Measurements from ENCODE around the gene SCUBE1. TPM values are rescaled to one million over a fixed set of nuclear protein-coding genes. Genes with fewer than 3 reads are reported as not detected.

The SCUBE1 gene
- total and polyA plus RNA-seq, 3 experiments from 2014 or later, result 0.07 to 0.33 TPM; not detected in 1

- Histone ChIP-seq H3K27me3 (ENCODE audit: insufficient read depth, low read length, poor library complexity, severe bottlenecking) (no peaks in the 10 kb centered on the region), H3K36me3 (ENCODE audit: insufficient read depth, low read length) (no peaks in the 10 kb centered on the region), H3K9me3 (ENCODE audit: low read length) (no peaks in the 10 kb centered on the region), H3K4me3 (ENCODE audit: low read length) (no peak overlapping the region), H3K4me1 (ENCODE audit: insufficient read depth, low read length) (no peaks in the 10 kb centered on the region), H3K27ac (ENCODE audit: low read depth, low read length) (no peak overlapping the region)
- peaks cover 8 to 31% of the 10 kb centered on the region in 2 donors for H3K27me3 Mint-ChIP-seq
- no peaks in the 10 kb centered on the region for H3K4me1 Mint-ChIP-seq
- no peak overlapping the region for H3K27ac Mint-ChIP-seq
- no peaks in the 10 kb centered on the region for H3K36me3 Mint-ChIP-seq
- CTCF ChIA-PET, result no interaction called here
- POLR2A ChIA-PET, result no interaction called here
- H3K4me3 Mint-ChIP-seq, result no peak overlapping the region
- H3K9me3 Mint-ChIP-seq, result peaks cover 0 to 2% (median 0%) of the 10 kb centered on the region in 5 donors
- DNase-seq, result no peak
These were observed 144.2 kb downstream of the SCUBE1 start for GRCh38 chr22:43198936-43199335.

GRCh38 chr22:43198126-43198525, 145.0 kb downstream of the SCUBE1 start:
- DNase-seq, result no peak
- H3K27me3 Mint-ChIP-seq, result peaks cover 8 to 31% of the 10 kb centered on the region in 2 donors
- H3K27ac Mint-ChIP-seq, result no peak overlapping the region
- H3K36me3 ChIP-seq (ENCODE audit: insufficient read depth, low read length), result no peaks in the 10 kb centered on the region
- H3K4me1 Mint-ChIP-seq, result no peaks in the 10 kb centered on the region
- H3K4me1 ChIP-seq (ENCODE audit: insufficient read depth, low read length), result no peaks in the 10 kb centered on the region
- H3K27me3 ChIP-seq (ENCODE audit: insufficient read depth, low read length, poor library complexity, severe bottlenecking), result no peaks in the 10 kb centered on the region
- H3K36me3 Mint-ChIP-seq, result no peaks in the 10 kb centered on the region
- no peaks in the 10 kb centered on the region for H3K9me3 ChIP-seq (ENCODE audit: low read length)
- CTCF ChIA-PET, result no interaction called here
- H3K9me3 Mint-ChIP-seq, result peaks cover 0 to 2% (median 0%) of the 10 kb centered on the region in 5 donors
- no peak overlapping the region for H3K27ac ChIP-seq (ENCODE audit: low read depth, low read length)
- POLR2A ChIA-PET, result no interaction called here
- H3K4me3 ChIP-seq (ENCODE audit: low read length), result no peak overlapping the region
- no peak overlapping the region for H3K4me3 Mint-ChIP-seq

- Histone ChIP-seq H3K4me3 (ENCODE audit: low read length) (no peak overlapping the region), H3K36me3 (ENCODE audit: insufficient read depth, low read length) (no peaks in the 10 kb centered on the region), H3K27me3 (ENCODE audit: insufficient read depth, low read length, poor library complexity, severe bottlenecking) (no peaks in the 10 kb centered on the region), H3K27ac (ENCODE audit: low read depth, low read length) (no peak overlapping the region), H3K9me3 (ENCODE audit: low read length) (no peaks in the 10 kb centered on the region), H3K4me1 (ENCODE audit: insufficient read depth, low read length) (no peaks in the 10 kb centered on the region)
- CTCF ChIA-PET, result no interaction called here
- peaks cover 8 to 31% of the 10 kb centered on the region in 2 donors for H3K27me3 Mint-ChIP-seq
- no peak overlapping the region for H3K27ac Mint-ChIP-seq
- no peaks in the 10 kb centered on the region for H3K4me1 Mint-ChIP-seq
- no peaks in the 10 kb centered on the region for H3K36me3 Mint-ChIP-seq
- no peak overlapping the region for H3K4me3 Mint-ChIP-seq
- H3K9me3 Mint-ChIP-seq, result no peaks in the 10 kb centered on the region
- POLR2A ChIA-PET, result no interaction called here
- DNase-seq, result no peak
These were observed 145.8 kb downstream of the SCUBE1 start for GRCh38 chr22:43197271-43197941.

- Mint-ChIP-seq H3K4me1 (peaks cover 3 to 12% (median 12%) of the 10 kb centered on the region in 3 donors), H3K27me3 (peaks cover 6 to 8% of the 10 kb centered on the region in 2 donors), H3K9me3 (no peaks in the 10 kb centered on the region), H3K27ac (peak overlapping the region in 3 of 8 donors; percentile 15 to 84 (median 29)), H3K36me3 (peaks cover 0 to 3% (median 2%) of the 10 kb centered on the region in 3 donors), H3K4me3 (no peak overlapping the region)
- CTCF ChIA-PET, result no interaction called here
- no peaks in the 10 kb centered on the region for H3K36me3 ChIP-seq (ENCODE audit: insufficient read depth, low read length)
- DNase-seq, result no peak
- H3K9me3 ChIP-seq (ENCODE audit: low read length), result no peaks in the 10 kb centered on the region
- no peak overlapping the region for H3K4me3 ChIP-seq (ENCODE audit: low read length)
- H3K27me3 ChIP-seq (ENCODE audit: insufficient read depth, low read length, poor library complexity, severe bottlenecking), result no peaks in the 10 kb centered on the region
- H3K27ac ChIP-seq (ENCODE audit: low read depth, low read length), result no peak overlapping the region
- H3K4me1 ChIP-seq (ENCODE audit: insufficient read depth, low read length), result peaks cover 8% of the 10 kb centered on the region
- POLR2A ChIA-PET, result no interaction called here
These were observed 151.3 kb downstream of the SCUBE1 start for GRCh38 chr22:43191831-43192230.

GRCh38 chr22:43188829-43189545, 154.2 kb downstream of the SCUBE1 start:
- H3K9me3 Mint-ChIP-seq, result no peaks in the 10 kb centered on the region
- peak overlapping the region; percentile 30 to 94 (median 84) for H3K27ac Mint-ChIP-seq
- peaks cover 0 to under 1% of the 10 kb centered on the region in 2 donors for H3K27me3 Mint-ChIP-seq
- H3K4me1 ChIP-seq (ENCODE audit: insufficient read depth, low read length), result peaks cover 17% of the 10 kb centered on the region
- no peaks in the 10 kb centered on the region for H3K36me3 ChIP-seq (ENCODE audit: insufficient read depth, low read length)
- H3K4me3 Mint-ChIP-seq, result peak overlapping the region; percentile 5 to 60 (median 47)
- H3K36me3 Mint-ChIP-seq, result peaks cover 0 to 3% (median 2%) of the 10 kb centered on the region in 3 donors
- H3K27ac ChIP-seq (ENCODE audit: low read depth, low read length), result no peak overlapping the region
- H3K4me1 Mint-ChIP-seq, result peaks cover 9 to 33% (median 21%) of the 10 kb centered on the region in 3 donors
- DNase-seq, result no peak
- ChIA-PET POLR2A (no interaction called here), CTCF (no interaction called here)
- no peaks in the 10 kb centered on the region for H3K27me3 ChIP-seq (ENCODE audit: insufficient read depth, low read length, poor library complexity, severe bottlenecking)
- no peak overlapping the region for H3K4me3 ChIP-seq (ENCODE audit: low read length)
- H3K9me3 ChIP-seq (ENCODE audit: low read length), result no peaks in the 10 kb centered on the region

GRCh38 chr22:43187171-43188099, 155.7 kb downstream of the SCUBE1 start:
- ChIA-PET CTCF (interaction anchor here (0.8 to 1.7 kb wide), 9 partner anchors 8 to 159 kb away, joined by 3 to 8 read pairs (median 4); no protein-coding TSS in a partner anchor), POLR2A (interaction anchor here (0.6 to 1.3 kb wide), 10 partner anchors 35 to 573 kb away, joined by 3 to 5 read pairs (median 3); partner anchors contain the start of genes POLDIP3 and TSPO)
- Mint-ChIP-seq H3K36me3 (peaks cover 2 to 3% (median 2%) of the 10 kb centered on the region in 3 donors), H3K27ac (peak overlapping the region; percentile 96 to 100 (median 97)), H3K27me3 (no peaks in the 10 kb centered on the region), H3K4me1 (peaks cover 9 to 35% (median 21%) of the 10 kb centered on the region in 3 donors), H3K9me3 (no peaks in the 10 kb centered on the region), H3K4me3 (peak overlapping the region; percentile 77 to 91 (median 85))
- Histone ChIP-seq H3K27me3 (ENCODE audit: insufficient read depth, low read length, poor library complexity, severe bottlenecking) (no peaks in the 10 kb centered on the region), H3K4me3 (ENCODE audit: low read length) (peak overlapping the region; percentile 68), H3K4me1 (ENCODE audit: insufficient read depth, low read length) (peaks cover 17% of the 10 kb centered on the region), H3K27ac (ENCODE audit: low read depth, low read length) (peak overlapping the region; percentile 86), H3K9me3 (ENCODE audit: low read length) (no peaks in the 10 kb centered on the region), H3K36me3 (ENCODE audit: insufficient read depth, low read length) (no peaks in the 10 kb centered on the region)
- peak; percentile 92 to 98 (median 96) for DNase-seq

GRCh38 chr22:43186272-43187170, 156.7 kb downstream of the SCUBE1 start, which contains the start of gene TTLL12:
TTLL12 (minus strand) TSS chr22:43187134; CDS start chr22:43187069, 65 bp downstream.
- CTCF ChIA-PET, result interaction anchor here (1.0 to 1.7 kb wide), 6 partner anchors 14 to 160 kb away, joined by 3 to 8 read pairs (median 4); no protein-coding TSS in a partner anchor
- Histone ChIP-seq H3K9me3 (ENCODE audit: low read length) (no peaks in the 10 kb centered on the region), H3K4me3 (ENCODE audit: low read length) (peak within 1 kb of the TSS; percentile 68), H3K4me1 (ENCODE audit: insufficient read depth, low read length) (peaks cover 17% of the 10 kb centered on the region), H3K27ac (ENCODE audit: low read depth, low read length) (peak within 1 kb of the TSS; percentile 86), H3K36me3 (ENCODE audit: insufficient read depth, low read length) (no peaks in the 10 kb centered on the region), H3K27me3 (ENCODE audit: insufficient read depth, low read length, poor library complexity, severe bottlenecking) (no peaks in the 10 kb centered on the region)
- H3K36me3 Mint-ChIP-seq, result peaks cover 2 to 4% (median 2%) of the 10 kb centered on the region in 3 donors
- peak within 1 kb of the TSS; percentile 96 to 100 (median 97) for H3K27ac Mint-ChIP-seq
- peaks cover 10 to 37% (median 24%) of the 10 kb centered on the region in 3 donors for H3K4me1 Mint-ChIP-seq
- H3K27me3 Mint-ChIP-seq, result no peaks in the 10 kb centered on the region
- H3K4me3 Mint-ChIP-seq, result peak within 1 kb of the TSS; percentile 77 to 91 (median 85)
- peak; percentile 62 to 73 (median 66) for DNase-seq
- no peaks in the 10 kb centered on the region for H3K9me3 Mint-ChIP-seq
- POLR2A ChIA-PET, result interaction anchor here (0.6 to 1.3 kb wide), 8 partner anchors 34 to 330 kb away, joined by 3 to 5 read pairs (median 3); partner anchors contain the start of gene TSPO

Measured in CD8-positive, alpha-beta memory T cell (primary cell).